IMR-90 (cell line): ENCODE results near the gene MRPL17.

Source experiments
- CEBPB ChIP-seq: IDR thresholded peaks from 2 replicates; pipeline ENCODE4 v1.6.1; 2012; ENCODE audit warnings: low read depth, low read length, improper control_type of control experiment
- CHD1 ChIP-seq: IDR thresholded peaks from 2 replicates; pipeline ENCODE4 v1.6.1; 2012; ENCODE audit warnings: low read depth, low read length, improper control_type of control experiment
- FOS ChIP-seq: fragments of 150-350 bp; IDR thresholded peaks from 2 replicates; pipeline ENCODE4 v1.6.1; 2016; ENCODE audit warnings: low read depth, low read length
- MXI1 ChIP-seq: IDR thresholded peaks from 2 replicates; pipeline ENCODE4 v1.6.1; 2012; ENCODE audit warnings: low read depth, mild to moderate bottlenecking, low read length, moderate library complexity, borderline replicate concordance
- POLR2A ChIP-seq: IDR thresholded peaks from 2 replicates; pipeline ENCODE4 v1.6.1; 2012; ENCODE audit warnings: mild to moderate bottlenecking, low read depth, low read length
- SMC3 ChIP-seq: fragments of 150-350 bp; IDR thresholded peaks from 2 replicates; pipeline ENCODE4 v1.6.1; 2016; ENCODE audit warnings: low read depth, mild to moderate bottlenecking, antibody characterized with exemption, low read length, moderate library complexity
- TF ChIP-seq, protein P1 (sequence below): conservative IDR thresholded peaks from 2 replicates; pipeline ENCODE4 v1.5.1; 2012; ENCODE audit warnings: mild to moderate bottlenecking, low read depth, low read length, improper control_type of control experiment
- TF ChIP-seq, protein P2 (sequence below): fragments of 150-350 bp; IDR thresholded peaks from 2 replicates; pipeline ENCODE4 v1.6.1; 2017; ENCODE audit warnings: mild to moderate bottlenecking, antibody characterized with exemption, low read length, low read depth

DNA sequence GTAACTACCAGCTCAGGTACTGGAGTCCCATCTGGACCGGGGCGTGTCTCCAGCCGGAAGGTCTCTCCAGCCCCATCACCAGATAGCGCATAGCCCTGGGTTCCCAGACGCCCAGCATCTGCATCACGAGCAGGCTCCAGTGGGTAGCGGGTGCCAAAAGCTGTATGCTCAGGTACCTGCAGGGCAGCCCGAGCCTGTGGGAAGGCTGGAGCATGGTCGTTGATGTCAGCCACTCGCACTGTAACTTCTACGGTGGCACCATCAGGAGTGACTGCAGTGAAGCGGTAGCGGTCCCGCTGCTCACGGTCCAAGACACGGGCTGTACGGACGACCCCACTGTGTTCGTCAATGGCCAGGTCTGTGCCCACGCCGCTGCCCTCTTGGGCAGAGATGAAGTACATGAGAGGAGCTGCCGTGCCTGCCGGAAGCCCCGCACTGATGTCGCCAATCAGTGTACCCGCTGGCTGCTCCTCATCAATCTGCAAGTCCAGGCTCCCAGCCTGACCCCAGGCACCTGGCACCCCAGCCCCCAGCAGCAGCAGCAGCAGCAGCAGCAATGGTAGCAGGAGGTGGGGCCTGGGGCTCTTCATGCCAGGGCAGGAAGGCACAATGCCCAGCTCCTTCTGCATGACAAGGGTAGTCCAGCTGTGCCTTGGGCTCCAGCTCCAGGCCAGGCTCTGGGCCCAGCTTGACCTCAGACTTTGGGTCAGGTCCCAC is 42.0 kb downstream of the MRPL17 start:
- TF ChIP-seq, protein P1, sequence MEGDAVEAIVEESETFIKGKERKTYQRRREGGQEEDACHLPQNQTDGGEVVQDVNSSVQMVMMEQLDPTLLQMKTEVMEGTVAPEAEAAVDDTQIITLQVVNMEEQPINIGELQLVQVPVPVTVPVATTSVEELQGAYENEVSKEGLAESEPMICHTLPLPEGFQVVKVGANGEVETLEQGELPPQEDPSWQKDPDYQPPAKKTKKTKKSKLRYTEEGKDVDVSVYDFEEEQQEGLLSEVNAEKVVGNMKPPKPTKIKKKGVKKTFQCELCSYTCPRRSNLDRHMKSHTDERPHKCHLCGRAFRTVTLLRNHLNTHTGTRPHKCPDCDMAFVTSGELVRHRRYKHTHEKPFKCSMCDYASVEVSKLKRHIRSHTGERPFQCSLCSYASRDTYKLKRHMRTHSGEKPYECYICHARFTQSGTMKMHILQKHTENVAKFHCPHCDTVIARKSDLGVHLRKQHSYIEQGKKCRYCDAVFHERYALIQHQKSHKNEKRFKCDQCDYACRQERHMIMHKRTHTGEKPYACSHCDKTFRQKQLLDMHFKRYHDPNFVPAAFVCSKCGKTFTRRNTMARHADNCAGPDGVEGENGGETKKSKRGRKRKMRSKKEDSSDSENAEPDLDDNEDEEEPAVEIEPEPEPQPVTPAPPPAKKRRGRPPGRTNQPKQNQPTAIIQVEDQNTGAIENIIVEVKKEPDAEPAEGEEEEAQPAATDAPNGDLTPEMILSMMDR: no peak
- TF ChIP-seq FOS (no peak), POLR2A (no peak), CHD1 (no peak), SMC3 (no peak), CEBPB (no peak), MXI1 (no peak)
- TF ChIP-seq, protein P2, sequence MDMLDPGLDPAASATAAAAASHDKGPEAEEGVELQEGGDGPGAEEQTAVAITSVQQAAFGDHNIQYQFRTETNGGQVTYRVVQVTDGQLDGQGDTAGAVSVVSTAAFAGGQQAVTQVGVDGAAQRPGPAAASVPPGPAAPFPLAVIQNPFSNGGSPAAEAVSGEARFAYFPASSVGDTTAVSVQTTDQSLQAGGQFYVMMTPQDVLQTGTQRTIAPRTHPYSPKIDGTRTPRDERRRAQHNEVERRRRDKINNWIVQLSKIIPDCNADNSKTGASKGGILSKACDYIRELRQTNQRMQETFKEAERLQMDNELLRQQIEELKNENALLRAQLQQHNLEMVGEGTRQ: no peak
